GM19351 (cell line): ENCODE results near the gene DNMT3A.

Experiments used
- ATAC-seq: cut with Tn5 transposase; IDR thresholded peaks from one replicate; pipeline ENCODE4 v1.9.1; 2021; ENCODE audit warnings: mild to moderate bottlenecking, moderate library complexity; ENCODE audit not compliant: unreplicated experiment

DNMT3A gene

DNA sequence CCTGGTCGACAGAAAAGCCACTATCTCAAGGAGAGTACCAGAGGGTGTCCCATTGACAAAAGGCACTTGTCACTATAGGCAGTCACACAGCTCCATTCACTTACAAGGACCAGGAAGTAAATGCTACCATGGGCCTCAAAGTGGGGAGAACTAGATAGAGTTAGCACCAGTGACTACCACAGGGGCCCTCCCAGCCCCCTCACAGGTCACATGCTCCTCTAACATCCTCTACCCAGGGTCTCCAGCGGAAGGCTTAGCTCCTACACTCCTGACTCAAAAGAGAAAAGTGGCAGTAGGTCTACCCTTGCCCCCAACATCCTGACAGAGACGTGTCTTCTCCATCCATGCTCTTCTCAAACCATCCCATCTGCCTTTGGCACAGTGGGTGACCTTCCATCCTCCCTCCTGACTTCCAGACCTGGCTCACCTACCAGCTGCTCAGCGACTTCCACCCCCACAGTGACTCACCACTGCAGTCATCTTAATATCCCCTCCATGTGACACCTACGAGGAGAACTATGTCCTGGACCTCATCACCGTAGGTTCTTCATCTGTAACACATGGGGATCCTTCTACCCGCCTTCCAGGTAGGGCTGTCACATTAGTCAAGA is 5.6 kb upstream of the DNMT3A start:
- ATAC-seq: no peak

DNA sequence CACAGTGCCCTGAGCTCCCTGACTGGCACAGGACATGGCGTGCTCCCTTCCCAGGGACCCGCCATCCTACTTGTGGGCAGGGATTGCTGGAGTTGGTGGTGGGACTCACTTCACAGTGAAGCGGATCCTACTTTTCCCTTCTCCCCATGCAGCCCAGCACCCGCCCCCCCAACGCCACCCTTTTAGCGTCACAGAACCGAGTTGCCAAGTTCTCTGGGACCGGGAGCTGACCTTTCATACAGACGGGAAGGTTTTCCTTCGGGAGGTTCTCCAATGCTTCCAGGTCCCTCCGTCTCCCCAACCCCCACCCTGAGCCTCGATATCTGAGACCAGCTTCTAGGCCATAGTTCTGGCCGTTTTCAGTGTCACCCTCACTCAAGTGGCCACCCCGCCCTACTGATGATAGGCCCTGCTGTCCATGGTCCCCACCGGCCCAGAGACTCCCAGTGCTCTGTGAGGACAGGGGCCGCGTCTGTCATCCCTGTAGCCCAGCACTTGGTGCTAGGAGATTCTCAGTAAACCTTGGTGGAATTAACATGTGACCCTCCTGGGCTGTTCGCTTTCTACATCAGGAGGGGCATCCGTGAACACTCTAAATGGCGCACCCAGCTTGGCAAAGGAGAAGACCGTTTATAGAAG is 1.6 kb upstream of the DNMT3A start:
- ATAC-seq: no peak

DNA sequence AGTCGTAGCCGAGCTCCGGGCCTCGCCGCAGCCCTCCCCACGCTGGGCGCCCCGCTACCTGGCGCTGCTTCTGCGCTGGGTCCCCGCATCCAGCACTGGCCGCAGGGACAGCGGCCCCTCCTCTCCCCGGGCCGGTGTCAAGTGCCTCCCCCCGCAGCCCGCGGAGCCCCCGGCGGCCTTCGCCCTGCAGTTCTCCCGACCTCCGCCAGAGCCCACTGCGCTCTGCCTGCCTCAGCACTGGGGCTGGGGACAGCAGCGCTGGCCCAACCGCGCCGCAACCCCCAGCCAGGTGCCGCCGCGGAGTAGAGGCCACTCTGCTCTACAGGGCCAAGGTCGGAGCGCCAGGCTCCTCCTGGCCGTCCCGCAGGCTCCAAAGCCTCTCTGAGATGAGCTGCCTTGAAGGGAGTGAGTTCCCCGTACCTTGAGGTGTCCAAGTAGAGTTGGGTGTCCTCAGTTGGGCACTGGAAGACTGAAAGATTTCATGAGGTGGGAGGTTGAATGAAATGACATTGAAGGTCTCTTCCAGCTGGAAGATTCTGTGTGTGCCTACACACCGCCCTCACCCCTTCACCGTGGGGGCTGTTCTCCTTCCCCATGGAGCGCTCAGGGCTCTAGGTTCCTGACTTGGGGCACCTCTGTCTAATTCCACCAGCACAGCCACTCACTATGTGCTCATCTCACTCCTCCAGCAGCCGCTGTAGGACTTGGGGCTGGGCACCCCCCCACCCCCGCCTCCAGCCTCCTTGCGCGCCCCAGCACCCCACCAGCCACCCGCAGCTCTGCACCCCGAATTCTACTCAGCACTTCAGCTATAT is 854 bp upstream of the DNMT3A start:
- peak; percentile 77 for ATAC-seq

DNA sequence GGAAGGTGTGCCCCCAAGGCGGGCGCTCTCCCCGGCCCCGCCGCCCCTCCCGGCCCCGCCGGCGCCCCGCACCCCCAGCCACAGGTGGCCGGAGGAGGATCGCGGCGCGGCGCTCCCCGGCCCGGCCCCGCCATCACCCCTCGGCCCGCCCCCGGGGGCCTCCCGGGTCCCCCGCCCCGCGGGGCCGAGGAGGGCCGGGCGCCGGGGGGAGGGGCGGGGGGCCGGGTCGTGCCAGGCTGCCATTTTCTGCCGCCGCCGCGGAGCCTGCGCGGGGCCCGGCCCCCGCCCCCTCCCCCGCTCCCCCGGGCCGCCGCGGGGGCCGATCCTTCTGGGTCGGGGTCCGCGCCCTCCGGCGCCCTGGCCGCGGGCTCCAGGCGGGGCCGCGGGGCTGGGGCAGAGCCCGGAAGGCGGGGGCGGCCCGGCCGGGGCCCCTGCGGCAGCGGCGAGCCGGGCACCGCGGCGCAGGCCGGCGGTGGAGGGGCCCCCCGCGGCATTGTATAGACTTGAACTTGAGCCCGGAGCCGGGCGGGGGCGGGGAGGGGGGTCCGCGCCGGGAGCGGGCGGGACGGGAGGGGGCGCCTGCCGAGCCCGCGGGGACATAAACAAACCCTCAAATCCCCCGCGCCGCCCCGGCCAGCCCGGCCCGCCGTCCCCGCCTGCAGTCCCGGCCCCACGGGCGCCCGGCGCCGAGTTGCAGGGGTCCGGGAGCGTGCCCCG is 556 bp downstream of the DNMT3A start:
- ATAC-seq: peak; percentile 24

DNA sequence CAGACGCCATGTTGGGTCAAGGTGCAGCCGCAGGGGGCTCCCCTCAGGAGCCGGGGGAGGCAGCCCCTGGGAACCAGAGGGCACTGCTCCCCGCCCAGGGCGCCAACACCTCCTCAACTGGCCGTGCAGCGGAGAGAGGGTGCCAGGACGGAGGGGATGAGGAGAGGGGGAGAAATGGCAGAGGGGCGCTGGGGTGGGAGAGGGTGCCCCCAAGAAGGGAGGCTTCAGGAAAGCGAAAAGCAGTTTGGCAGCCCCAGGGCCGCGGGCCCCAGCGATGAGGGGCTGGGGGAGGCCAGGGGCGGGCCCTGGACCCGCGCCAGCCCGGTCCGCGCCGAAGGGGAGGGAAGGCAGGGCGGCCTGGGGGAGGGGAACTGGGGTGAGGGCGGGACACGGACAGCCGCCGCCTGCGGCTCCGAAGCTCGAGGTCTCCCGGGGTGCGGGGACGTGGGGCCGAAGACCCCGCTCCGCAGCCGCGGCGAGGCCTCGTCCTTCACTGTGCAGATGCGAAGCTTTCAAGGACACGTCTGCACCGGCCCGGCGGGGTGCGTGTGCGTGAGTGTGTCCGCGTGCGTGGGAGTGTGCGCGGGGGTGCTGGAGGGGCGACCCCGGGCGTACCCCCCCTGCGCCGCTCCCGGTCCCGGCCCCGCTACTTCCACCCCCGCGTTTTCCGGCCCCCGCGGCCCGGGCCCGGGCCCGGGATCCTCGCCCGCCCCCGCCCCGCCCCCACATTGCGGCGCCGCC is 1.4 kb downstream of the DNMT3A start:
- no peak for ATAC-seq

DNA sequence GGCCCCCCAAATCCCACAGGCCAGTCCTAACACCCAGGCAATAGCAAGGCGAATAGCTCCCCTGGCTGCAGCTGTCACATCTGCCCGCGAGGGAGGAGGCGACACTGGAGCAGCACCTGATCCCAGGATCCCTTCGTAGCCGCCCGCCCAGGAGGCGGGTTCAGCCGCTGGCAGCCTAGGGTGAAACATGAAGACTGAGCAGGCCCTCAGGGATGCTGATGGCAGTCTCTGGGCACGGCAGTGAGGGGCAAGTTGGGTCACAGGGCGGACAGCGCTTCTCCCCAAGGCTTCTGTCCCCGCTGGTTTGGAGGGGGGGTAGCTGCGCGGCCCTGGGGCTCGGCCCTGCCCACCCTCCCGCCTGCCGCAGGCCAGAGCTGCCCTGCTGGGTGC is 1.9 kb downstream of the DNMT3A start:
- ATAC-seq: no peak

DNA sequence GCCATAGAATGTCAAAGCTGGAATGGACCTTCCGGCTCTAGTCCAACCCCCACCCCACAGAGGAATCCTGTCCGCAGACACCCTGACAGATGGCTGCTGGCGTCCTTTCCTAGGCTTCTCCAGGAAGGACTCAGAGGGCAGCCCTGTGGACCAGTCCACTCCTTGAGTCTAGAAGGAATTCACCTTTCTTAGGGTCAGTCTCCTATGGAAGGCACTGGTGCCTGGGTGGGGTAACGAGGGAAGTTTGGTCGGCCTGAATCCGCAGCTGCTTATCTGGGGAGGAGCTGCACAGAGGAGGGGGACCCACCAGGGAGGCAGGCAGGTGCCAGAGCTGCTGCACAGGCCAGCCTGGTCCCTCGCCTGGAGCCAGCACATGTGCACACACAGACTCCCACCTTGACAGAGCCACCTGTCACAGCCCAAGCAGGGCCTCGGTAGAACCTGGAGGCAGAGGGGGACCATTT is 2.5 kb downstream of the DNMT3A start:
- ATAC-seq: no peak

DNA sequence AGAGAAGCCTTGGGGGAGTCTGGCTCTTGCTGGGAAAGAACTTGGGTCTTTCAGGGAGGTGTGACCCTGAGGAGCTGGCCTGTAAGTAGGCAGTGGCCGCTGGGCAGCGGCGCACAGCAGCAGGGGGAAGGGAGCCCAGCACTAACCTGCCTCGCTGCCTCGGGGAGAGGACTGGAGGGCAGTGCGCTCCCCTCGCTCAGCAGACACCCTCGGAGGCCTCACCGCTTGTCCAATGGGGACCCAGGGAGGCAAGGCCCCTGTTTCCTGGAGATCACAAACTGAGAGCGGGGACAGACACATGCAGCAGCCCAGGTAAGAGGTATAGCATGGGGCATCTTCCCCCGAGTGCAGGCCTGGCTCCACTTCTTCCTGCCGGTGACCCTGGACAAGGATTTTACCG is 3.3 kb downstream of the DNMT3A start:
- ATAC-seq: no peak

DNA sequence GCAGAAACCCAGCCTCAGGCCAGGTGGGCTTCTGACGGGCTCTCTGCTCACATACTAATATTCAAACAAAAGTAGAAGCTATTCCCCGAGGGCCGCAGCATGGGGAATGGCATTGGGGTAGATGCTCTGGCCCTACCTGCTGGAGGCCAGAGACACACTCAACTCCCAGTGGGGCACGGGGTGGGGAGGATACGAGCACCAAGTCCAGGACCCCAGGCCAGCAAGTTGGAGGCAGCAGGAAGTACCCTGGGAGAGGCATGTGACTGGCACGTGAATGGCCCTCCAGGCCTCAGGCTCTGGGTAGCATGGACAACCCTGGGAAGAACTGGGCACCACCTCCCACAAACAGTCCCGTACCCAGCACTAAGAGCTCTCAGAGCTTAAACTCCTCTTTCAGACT is 3.8 kb downstream of the DNMT3A start:
- ATAC-seq: no peak

DNA sequence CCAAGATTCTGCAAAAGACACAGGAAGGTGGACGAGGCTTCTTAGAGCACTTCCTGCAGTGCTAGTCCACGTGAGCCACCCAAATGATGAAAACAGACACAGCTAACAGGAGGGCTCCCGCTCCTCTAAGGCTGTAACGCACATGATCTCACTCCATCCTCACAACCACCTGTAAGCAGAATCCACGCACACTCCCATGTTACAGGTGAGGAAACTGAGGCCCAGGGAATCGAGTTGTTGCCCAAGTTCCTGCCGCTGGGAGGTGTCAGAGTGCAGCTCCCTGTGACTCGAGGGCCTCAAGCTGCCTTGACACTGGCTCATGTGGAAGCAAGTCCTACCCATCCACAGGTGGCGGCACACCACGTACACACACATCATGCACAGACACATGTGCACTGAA is 4.4 kb downstream of the DNMT3A start:
- no peak for ATAC-seq

DNA sequence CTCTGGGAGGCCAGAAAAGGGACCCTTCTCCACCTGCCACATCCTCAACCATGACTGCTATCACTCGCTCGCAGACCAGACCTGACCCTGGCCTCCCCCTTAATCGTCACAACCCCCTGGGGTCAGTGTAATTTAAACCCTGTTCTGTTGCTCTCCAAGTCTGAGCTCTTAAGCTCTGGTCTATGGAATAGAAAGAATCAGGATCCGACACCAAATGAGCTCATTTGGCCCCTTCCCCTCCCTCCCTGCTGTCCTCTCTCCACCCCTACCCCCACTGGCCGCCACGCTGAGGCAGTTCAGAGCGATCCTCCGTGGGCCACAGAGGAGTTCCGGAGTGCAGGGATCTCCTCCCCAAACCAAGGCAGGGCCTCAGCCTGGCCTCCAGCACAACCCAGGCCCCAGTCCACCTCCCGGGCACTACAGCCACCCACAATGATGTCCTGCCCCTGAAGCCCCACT is 5.3 kb downstream of the DNMT3A start:
- no peak for ATAC-seq

DNA sequence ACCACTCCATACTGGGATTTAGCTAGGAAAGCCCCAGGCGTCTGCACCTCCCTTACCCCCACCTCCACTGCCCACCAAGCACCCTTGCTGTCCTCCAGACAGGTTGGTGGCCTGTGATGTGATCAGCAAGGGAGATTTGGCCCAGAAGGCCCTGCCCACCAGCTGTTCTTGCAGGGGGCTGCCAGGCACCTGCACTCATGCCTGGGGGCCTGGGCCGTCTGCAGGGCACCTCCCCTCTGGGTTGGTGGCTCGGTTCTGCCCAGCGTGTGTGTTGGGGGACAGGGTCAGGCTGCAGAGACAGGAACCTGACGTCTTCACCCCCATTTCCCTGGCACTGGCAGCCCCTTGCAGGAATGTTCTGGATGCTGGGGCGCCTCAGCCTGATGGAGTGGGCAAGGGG is 5.8 kb downstream of the DNMT3A start:
- ATAC-seq: no peak

DNA sequence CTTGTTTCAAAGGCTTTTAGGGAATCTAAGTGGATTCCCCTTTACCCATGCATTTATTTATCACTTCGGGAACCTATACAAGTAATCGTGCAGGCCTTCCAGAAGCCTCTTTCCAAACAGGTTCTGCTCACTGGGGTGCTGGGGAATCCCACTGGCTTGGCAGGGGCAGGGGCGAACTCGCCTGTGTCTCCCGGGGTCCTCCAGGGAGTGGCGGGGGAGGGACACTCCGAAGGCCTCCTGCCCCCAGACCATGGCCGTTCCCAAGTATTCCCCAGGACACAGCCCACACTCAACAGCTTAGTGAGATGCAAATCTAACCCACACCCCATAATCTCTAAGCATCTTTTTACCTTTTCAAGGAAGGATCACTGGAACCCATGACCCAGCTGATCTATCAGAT is 6.5 kb downstream of the DNMT3A start:
- no peak for ATAC-seq

DNA sequence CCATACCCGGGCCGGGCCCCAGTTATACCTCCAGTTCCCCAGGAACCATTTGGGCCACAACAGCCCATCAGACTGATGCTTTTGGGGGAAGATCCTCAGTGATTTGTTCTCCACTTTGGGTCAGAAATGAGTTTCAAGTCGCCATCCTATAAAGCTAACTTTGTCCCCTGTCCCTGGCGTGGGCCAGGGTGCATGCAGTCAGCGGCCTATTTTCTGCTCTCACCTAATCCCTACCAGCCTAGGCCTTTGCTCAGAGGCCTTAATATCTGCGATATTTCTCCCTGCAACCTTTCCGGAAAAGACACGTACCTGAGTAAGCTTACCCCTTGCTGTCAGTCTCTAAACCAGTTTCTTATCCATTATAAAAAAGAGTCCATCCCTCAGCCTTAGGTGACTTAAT is 7.2 kb downstream of the DNMT3A start:
- ATAC-seq: no peak

DNA sequence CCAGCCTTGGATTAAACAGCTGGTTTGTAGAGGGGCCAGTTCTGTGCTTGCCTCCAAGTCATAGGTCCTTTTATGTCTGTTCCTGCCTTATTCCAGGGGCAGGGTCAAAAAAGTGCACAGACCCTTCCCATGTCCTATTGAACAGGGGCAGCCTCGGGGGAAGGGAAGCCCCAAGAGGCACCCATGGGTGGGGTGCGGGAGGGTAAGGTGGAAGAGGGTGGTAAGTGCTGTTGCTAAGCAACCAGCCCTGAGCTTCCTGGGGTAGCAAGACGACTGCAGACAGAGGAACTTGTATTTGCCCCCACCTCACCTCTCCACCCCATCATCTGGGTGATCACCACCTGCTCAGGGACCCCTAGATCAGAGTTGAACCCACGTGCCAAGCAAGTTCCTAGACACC is 7.7 kb downstream of the DNMT3A start:
- ATAC-seq: no peak

DNA sequence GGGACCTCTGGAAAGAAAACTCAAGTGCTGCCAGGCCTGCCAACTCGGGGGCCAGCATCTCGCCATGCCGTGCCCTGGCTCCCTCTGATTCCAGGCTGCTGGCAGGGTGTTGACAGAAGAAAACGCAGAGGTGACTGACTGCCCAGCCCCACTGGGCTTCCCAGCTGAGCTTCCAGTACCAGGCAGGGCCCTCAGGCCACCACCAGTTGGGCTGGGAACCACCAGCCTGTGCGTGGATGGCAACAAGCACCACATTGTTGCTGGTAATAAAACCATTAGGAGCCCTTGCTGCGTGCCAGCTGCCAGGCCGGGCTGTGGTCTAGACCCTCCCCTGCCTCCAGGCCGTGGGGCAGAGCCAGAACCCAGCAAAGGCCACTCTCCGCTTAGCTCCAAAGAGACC is 9.2 kb downstream of the DNMT3A start:
- no peak for ATAC-seq

DNA sequence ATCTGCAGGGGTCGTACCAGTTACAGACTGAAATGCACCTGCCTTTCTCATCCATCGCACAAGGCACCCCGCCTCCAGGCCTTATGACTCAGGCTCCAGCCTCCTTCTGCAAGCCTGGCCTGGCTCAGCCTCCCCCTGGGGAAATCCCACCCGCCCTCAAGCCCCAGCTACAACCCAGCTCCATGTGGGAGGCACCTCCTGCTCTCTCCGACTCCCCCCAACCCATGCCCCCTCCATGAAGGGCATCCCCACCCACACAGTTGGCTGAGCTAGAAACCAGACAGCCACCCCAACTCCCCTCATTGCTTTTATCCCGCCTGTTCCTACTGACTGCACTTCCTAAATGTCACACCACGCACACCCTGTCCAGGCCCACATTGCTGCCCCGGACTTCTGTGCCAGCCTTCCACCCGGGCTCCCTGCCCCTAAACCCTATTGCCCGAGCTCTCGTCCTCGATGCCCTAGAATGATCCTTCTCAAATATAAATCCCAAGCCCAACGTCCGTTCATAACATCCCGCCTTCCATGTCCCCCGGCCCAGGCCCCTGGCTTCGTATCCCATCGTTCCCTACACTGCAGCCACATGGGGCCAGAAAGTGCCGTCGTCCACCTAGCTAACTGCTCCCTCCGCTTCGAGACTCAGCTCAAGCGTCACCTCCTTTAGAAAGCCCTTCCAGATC is 9.9 kb downstream of the DNMT3A start:
- no peak for ATAC-seq

DNA sequence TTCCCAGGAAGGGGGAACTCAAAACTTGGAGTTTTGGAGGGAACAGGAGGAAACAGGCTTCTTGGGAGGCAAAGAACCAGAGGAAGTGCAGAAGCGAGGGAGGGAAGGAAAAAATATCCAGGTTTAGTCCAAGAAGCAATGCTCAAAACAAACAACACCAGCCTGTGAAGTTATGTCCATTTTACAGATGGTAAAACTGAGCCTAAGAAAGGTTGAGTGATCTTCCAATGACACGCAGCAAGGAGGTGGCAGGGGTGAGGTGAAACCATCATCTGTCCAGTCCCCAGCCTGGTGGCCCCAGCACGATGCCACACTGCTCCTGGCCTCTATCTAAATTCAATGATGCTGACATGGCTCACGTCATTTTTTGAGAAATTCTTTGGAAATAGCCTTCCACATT is 10.8 kb downstream of the DNMT3A start:
- no peak for ATAC-seq

DNA sequence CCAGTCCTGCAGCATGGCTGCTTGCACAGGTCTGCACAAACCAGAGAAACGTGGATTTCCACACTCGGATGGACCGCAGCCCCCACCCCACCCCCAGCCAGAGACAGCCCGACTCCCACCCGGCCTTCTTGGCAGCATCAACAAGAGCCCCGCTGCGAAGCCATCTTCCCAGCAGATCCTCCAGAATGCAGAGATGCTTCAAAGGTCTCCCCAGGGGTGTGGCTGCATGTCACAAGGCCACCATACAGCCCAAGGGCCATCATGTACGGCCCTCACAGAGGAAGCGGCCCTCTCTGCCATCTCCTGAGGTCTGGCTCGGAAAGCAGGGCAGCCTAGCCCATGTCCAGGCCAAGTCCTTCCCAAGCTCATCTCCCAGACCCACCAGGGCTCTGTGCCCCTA is 11.5 kb downstream of the DNMT3A start:
- ATAC-seq: no peak
